Pulmonary artery endothelial cell (primary cell): Measurements from ENCODE around the gene PRKN. TPM values are rescaled to one million over a fixed set of nuclear protein-coding genes. Genes with fewer than 3 reads are reported as not detected.

Experiments used
- DNase-seq: peaks from one replicate; pipeline ENCODE4 v3.0.0-alpha.2; 2011; ENCODE audit warnings: low read depth, low spot score
- total RNA-seq: library from RNA; depleted of rRNA; stranded (reverse); fragments of >200 nt; gene quantifications from 2 replicates; pipeline ENCODE4 v1.2.3, GENCODE V29; 2014

PRKN gene
- total RNA-seq, 1 donor from 2014 or later, result 0.59 TPM

GRCh38 chr6:161677188-161677587 is 1050.4 kb downstream of the PRKN start:
- DNase-seq, result no peak

DNA sequence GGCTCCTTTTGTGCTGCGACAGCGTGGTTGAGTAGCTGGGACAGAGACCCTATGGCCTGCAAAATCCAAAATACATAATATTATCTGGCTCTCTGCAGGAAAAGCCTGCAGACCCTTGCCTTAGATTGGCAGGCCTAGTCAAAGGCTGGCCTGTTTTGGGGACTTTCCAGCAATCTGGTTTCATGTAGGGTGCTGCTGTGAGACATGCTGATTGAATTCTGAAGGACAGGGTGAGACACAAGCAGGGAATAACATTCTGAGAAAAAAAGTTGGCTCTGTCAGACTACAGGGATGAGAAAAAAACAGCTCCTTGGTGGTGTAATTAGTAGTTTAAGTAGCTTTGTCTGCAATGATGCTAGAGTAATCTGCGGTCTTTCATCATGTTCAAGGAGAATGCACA is 1051.0 kb downstream of the PRKN start:
- no peak for DNase-seq

DNA sequence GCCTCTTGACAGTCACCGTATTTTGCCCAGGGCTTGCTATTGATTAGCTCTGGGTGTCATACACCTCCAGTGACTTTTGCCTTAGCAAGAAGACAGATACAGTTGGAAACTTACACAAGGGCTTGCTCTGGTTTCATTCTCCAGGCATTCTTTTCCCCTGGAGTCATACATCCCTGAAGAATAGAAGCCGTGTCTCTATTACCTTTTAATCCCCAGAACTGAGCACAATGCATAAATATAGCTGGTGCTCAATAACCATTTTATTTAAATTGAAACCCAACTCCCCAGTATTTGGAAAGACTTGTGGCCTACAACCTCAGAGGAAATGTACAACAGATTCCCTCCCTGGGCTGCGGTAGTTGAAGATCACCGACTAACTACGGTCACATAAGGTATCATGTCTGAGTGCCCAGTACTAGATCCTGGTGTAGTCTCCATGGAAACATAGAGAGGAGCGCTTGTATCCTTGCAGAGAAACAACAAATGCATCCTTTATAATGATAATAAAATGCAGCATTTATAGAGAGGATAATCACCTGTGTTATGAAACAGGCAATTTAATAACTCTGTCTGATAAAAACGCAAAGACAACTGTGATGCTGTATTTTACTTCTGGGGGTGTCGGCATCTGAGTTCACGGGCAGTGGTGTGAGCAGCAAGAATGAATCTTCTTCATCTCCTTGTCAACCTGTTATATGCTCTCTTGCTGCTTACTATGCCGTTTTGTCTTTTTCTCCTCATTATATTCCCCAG is 1052.5 kb downstream of the PRKN start:
- no peak for DNase-seq

- DNase-seq, result no peak
These were observed 1054.5 kb downstream of the PRKN start for GRCh38 chr6:161673026-161673425.

DNA sequence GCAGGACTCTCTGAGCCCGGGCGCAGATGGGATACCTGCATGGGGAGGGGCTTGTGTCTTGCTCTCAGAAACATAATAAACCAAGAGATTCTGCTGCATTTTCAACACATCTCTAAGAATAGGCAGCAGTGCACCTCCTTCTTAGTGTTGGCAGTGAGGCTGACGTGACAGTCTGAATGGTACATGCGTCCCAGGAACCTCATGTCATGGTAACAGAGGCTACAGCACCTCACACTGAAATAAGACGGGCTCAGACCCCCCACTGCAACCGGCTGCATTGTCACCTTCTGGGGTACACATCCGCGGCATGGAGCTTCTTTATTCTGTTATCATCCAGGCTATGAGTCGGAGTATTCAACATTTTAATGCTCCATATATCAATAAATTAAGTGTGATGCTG is 1056.4 kb downstream of the PRKN start:
- no peak for DNase-seq

- no peak for DNase-seq
These were observed 1058.9 kb downstream of the PRKN start for GRCh38 chr6:161668665-161669064.

GRCh38 chr6:161667957-161668356 is 1059.6 kb downstream of the PRKN start:
- DNase-seq, result no peak

DNA sequence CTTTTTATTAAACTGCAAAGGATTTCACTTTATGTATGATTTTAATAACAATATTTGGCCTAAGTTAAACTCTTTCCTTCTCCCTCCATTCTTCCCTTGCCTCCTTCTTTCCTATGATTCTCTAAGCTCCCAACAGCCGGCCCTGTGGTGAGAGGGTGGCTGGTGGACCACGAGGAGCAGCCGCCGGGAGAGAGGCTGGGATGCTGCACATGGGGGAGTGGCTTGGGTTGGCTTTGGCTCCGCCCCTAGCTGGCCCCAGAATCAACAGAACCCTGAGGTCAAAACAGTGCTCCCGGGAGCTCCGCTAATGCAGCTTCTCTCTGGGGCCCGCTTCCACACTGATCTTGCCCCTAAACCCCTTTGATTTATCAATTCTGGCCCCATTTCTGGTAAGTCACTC is 1063.9 kb downstream of the PRKN start:
- DNase-seq, result no peak

DNA sequence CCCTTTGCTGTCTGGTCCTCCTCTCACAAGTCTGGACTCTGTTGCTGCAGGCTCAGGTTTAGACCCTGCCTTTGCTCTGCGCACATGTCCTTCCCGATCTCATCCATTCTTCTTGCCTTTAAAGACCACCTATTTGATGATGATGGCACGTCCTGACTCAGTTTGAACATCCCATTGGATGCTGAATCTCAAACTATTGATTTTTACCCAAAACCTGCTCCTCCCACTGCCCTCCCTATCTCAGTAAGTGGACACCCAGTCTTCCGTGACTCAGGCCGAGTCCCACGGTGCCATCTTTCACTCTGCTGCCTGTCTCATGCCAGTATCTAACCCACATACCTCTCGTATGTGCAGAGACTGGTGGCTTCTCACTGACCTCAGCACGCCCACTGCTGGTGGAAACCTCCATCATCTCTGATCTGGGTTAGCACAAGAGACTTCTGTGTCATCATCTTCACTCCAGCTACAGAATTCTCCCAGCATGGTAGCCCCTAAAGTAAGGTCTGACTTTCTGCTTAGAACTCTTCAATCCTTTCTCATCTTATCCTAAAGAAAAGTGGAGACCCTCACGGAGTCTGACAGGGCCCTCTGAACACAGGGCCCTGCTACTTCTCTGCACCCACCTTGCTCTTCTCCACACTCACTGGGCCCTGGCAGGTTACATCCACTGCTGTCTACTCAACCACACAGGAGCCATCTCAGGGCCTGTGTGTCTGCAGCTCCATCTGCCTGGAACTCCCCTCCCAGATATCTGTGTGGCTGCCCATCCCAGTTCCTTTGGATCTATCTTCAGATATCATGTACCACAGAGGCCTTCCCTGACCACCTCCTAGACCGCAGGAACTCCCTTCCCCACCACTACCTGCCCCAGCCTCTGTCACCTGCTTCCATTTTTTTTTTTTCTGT is 1066.6 kb downstream of the PRKN start:
- no peak for DNase-seq

GRCh38 chr6:161658211-161658610 is 1069.4 kb downstream of the PRKN start:
- no peak for DNase-seq

DNA sequence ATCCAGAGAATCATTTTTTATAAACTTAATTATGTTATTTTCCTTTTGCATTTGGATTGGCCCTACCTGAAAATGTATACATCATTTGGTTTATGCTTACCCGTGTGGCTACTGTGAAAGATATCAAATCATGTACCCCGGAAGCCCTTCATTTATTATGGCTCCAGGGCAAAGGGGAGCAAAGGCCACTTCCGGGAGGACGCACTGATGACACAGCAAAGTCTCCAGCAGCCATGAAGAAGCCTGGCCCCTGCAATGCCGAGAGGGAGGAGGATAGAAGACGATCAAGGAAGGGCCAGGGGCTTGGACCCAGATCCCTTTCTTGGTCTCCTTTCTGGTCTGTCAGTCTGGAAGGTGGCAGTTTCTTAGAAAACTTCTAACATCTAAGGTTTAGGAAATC is 1073.4 kb downstream of the PRKN start:
- DNase-seq, result no peak

DNA sequence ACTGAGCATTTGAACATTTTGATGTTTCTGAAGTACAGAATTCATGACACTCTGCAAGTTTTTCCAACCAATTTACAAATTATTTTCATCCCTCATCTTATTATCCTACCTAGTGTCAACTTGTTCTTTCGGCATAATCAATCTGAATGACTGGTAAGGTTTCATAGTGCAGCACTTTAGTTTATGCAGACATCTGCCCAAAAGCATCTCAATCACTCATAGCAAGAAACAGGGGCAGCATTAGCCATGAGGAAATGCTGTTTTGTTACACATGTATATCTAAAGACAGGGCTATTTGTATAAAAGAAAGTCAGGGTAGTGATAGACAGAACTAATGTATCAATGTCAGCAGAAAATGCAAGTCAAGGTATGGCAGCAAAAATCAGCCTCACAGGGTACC is 1075.6 kb downstream of the PRKN start:
- DNase-seq, result no peak

DNA sequence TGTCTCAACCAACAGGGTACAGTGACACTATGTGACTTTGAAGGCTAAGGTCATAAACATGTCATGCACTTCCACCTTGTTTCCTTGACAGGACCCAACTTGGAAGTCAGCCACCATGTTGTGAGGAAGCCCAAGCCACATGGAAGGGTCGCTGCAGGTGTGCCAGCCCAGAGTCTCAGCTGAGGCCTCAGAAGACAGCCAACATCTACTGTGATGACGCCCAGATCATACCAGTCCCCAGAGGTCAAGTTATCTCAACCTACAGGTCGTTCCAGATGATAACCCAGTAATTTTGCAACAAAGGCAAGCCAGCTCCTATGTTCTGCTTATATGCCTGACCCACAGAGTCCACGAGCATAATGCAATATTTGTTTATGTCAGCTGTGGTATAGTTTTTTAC is 1077.7 kb downstream of the PRKN start:
- DNase-seq, result no peak

GRCh38 chr6:161649068-161649467 is 1078.5 kb downstream of the PRKN start:
- DNase-seq, result no peak

DNA sequence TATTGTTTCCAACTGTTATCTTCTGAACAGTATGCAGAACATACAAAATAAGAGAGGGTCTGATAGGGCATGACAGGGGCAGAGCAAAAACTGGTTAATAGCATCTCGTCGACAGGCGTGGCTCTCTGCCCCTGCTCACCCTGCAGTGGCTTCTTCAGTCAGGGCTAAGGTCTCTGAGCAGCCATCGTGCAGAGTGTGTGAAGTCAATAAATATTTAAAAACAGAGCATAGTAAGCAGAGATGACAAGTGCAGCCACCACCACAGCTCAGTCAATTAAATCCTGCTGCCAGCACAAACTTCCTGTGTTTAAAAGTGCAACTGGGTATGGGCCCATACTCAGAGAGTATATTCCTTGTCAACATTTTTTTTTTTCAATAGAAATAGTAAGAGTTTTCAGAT is 1080.3 kb downstream of the PRKN start:
- DNase-seq, result no peak

DNA sequence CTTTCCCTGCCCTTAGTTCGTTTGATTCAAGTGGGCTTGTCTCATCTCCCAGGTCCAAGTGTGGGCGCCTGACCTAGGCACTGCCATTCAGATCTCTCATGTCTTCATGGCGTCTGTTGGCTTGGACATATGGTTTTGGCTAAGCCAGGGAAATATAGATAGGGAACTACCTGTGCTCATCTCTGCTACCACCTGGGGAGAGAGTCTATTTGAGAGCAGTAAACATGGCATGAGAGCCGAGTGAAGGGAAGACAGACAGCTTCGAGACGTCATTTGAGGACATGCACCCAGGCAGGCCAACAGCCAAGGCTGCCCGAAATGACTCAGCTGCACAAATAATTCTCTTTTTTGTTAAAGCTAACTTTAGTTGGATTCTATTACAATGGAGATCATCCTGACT is 1083.0 kb downstream of the PRKN start:
- no peak for DNase-seq

- DNase-seq, result no peak
These were observed 1086.4 kb downstream of the PRKN start for GRCh38 chr6:161641175-161641574.

GRCh38 chr6:161639772-161640171 is 1087.8 kb downstream of the PRKN start:
- no peak for DNase-seq

- DNase-seq, result no peak
These were observed 1089.9 kb downstream of the PRKN start for GRCh38 chr6:161637658-161638057.

DNA sequence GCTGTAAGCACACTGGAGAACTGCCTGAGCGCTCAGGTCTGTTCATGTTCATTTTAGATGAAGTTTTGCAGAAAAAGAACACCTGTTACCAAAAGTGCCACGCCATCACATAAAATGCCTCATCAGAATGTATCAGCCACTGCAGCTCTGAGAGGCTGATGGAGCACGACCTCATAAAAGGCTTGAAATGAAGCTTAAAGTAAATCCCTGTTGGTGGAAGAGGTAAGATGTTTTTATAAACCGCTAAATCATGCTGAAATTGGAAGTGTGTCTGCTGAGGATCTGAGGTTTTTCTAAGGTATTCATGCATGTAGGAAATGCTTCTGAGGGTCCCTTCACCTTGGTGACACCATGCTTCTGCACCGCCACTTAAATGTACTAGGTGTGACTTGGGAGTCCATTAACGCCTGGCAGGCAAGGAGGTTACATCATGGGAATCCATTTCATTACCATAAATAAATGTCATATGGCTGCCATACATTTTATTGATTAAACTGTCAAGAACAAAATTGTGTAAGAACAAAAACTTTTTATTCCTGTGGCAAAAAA is 1090.6 kb downstream of the PRKN start:
- no peak for DNase-seq

DNA sequence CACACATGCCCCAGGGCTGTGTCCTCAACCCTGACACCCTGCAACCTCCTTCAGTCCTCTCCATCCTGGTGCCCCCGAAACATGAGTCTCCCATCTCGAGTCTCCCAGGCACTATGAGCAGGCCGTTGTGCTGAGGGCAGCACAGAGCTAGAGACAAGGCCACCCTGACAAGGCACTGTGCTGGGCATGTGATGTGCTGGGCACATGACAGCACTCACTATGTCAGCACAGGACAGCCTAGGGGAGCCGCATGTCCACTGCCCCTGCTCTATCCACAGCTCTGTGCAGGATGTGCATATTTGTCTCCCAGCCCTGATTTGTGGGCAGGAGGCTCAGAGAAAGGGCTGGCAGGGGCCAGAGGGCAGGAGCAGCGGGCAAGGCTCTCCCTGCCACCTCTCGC is 1091.6 kb downstream of the PRKN start:
- DNase-seq, result no peak

DNA sequence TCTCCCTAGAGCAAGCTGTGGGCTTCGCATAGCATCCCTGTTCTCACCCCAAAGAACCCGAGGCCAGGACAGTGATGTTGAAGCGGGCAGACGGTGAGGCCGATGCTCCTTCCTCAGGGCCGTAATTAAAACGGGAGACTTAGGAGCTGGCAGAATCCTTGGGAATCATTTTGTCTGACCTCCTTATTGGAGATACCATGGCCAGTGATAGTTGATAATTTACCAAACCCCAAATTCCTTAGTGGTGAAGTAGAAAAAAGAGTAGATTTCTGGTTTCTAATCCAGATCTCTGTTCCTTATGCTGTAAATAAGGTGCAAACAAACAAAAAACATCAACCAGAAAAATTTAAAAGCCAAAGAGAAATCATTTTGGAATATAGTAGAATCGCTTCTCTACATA is 1092.7 kb downstream of the PRKN start:
- no peak for DNase-seq
